ENCODE measurements around the gene ZDHHC14.

Gene ZDHHC14

DNA sequence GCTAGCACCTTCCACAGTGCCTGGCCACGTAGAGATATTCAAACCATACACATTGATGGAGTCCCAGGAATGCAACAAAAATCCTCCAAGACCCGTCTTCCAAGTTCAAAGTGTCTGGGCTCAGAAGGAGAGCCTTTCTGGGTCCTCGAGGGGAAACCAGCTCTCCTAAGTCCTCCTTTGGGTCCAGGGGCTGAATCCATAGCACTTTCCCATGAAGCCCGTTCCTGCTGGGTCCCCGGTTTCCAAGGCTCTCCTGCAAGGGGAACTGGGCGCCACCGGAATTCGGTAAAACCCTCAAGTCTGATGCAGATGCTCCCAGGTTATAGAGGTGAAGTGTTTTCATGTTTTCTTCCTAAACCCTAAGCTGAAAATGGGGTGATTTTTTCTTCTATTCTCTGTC lies 340.8 kb downstream of the ZDHHC14 start:
- no peak for FAIRE-seq

DNA sequence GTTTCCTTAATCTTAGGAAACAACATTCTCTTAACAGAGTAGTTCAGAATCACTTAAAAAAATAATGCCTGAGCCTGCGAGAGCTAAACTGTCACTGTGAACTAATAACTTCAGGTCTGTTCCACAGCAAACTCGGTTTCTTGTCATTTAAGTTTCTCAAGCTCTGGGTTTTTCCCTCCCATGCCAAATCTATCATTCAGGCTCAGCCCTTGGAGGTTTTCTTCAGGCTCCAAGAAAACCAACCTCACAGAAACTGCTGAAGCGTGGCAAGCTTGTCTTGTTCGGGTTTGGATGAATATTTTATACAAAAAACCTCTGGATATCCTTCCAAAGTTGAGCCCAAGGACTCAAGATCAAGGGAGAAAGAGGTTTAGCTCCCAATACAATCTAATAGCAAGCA lies 342.4 kb downstream of the ZDHHC14 start:
- DNase-seq (ENCODE audit: insufficient read length, low spot score) (no peak), FAIRE-seq (no peak)

More for the DNA sequence above, 340.8 kb downstream of the ZDHHC14 start:
- DNase-seq (ENCODE audit: insufficient read length, low spot score) = no peak

DNA sequence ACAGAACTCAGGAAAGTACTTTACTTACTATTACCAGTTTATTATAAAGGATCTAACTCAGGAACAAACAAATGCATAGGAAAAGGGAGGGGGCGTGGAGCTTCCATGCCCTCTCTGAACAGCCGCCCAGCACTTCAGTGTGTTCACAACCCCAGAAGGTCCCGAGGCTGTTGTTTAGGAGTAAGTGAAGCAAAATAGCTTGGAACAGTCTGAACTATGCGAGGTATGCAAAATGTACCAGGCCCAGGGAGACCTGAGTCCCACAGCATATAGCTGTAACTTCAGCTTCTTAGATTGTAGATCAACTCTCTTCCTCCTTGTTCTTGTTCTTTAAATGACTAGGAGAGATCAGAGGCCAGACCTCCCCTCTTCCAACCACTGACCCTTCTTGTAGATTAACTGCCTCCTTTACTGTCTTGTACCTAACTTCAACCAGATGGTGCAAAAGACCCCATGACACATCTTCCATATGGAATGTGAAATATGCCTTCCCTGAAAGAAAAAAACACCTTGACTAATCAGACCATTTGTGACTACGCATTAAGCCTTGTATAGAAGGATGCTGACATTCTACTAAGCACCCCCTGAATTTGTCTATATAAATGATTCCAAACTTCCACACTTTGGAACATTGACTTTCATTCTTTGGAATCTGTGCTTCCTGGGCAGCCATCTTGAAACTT lies 343.3 kb downstream of the ZDHHC14 start:
- DNase-seq (ENCODE audit: insufficient read length, low spot score) = no peak
- FAIRE-seq = no peak

DNA sequence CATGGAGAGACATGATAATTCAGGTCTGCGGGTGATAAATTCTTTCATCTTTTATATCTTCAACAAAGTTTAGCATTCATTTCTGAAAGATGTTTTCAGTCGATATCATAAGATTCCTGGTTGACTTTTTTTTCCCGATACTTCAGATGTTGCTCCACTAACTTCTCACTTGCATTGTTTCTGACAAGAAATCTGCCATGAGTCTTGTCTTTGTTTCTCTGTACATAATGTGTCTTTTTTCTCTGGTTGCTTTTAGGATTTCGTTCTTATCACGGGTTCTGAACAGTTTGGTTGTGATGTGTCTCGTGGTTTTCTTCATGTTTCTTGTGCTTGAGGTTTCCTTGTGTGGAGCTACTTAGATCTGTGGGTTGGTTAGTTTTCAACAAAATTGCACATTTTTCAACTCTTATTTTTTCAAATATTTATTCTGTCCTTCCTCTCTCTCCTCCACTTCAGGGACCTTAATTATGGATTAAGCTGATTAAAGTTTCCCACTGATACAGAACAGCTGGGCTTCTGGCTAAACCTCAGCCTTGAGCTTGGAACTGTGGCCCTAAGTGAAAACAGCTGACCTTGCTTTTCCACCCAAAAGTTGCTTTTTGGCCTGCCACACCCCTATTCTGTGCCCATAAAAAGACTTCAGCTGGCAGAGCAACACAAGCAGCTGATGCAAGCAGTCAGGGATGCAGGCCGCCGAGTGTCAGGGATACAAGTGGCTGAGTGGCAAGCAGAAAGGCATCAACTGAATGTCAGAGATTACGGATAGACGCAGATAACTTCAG lies 344.2 kb downstream of the ZDHHC14 start:
- FAIRE-seq (no peak), DNase-seq (ENCODE audit: insufficient read length, low spot score) (no peak)

DNA sequence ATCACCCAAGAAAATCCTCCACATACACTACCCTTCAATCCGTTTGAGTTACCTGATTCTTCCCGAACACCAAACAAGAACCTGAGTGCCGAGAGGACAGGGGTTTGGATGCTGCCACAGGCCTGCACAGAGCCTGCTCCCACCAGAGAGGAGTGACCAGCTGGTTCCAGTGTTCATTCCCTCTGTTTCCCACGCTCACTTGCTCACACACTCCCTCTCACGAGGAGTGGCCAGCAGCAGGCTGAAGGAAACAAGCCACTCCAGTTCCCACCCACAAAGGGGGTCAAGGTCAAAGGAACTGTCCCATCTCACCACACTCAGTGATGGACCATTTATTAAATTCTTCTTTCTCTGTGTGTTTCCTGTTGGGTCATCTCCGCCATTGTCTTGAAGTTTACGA lies 344.8 kb downstream of the ZDHHC14 start:
- DNase-seq (ENCODE audit: insufficient read length, low spot score) = no peak
- FAIRE-seq = no peak

DNA sequence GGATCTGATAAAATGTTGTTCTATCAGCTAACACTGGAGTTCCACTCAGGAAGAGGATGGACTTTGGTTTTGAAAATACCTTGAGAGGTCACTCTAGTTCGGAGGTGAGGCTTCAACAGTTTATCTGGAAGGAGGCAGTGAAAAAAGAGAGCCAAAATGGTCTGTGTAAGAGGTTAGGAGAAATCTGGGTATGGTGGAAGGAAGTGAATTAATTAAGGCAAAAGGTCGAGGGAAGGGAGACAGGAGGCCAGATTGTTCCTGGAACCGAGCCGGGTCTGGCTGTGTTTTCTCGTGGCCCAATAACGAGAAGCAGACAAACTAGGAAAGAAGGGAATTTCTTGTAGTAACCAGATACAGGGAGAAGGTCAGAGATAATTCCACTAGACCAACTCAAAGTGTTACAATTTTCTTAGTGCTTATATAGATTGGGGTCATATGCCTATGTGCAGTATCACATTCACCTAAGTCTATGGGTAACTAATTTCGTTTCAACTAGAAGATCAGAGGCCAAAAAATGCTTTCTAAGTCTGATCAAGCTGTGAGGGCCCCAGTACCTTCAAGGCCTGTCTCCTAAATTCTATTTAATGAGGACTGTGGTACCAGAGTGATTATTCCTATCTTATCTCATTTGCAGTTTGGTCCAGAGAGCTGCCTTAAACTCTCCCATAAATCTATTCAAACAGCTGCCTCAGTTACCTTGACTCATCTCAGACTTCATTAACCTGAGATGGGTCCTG lies 346.1 kb downstream of the ZDHHC14 start:
- FAIRE-seq = no peak
- no peak for DNase-seq (ENCODE audit: insufficient read length, low spot score)
